H1 (cell line): ENCODE results near the gene ZNF592. TPM values are rescaled to one million over a fixed set of nuclear protein-coding genes. Genes with fewer than 3 reads are reported as not detected.

Source experiments
- JUND ChIP-seq: IDR thresholded peaks from 2 replicates; pipeline ENCODE4 v1.6.1; 2011; ENCODE audit warnings: mild to moderate bottlenecking, improper control_type of control experiment, low read length
- MAFK ChIP-seq: IDR thresholded peaks from 2 replicates; pipeline ENCODE4 v1.6.1; 2012; ENCODE audit warnings: low read depth, mild to moderate bottlenecking, improper control_type of control experiment, low read length
- RAD21 ChIP-seq, 2 experiments: IDR thresholded peaks in 1 of 2; conservative IDR thresholded peaks in 1 of 2; 2 replicates each; pipeline ENCODE4 v1.6.1; 2011; ENCODE audit warnings: low read depth in 2 of 2, low read length in 2 of 2, improper control_type of control experiment in 1 of 2, inconsistent platforms in 1 of 2, mild to moderate bottlenecking in 1 of 2, moderate library complexity in 1 of 2
- RBBP5 ChIP-seq: IDR thresholded peaks from 2 replicates; pipeline ENCODE4 v1.7.1; 2012; ENCODE audit warnings: low read depth, mild to moderate bottlenecking, inconsistent platforms, low read length, moderate library complexity, borderline replicate concordance
- TAF7 ChIP-seq: optimal IDR thresholded peaks from 2 replicates; pipeline ENCODE3; 2011; ENCODE audit warnings: low read depth, mild to moderate bottlenecking, inconsistent platforms, low read length, moderate library complexity, borderline replicate concordance
- polyA plus RNA-seq, 7 experiments: library from polyadenylated mRNA; depleted of rRNA in 3 of 7; stranded (reverse) in 5 of 7; unstranded in 2 of 7; fragments of >200 nt in 5 of 7; fragments of 200-250 nt in 2 of 7; gene quantifications; 1 replicate in 5 of 7; 2 replicates in 1 of 7; 4 replicates in 1 of 7; pipeline versions ENCODE4 v1.2.1 to v1.2.3, GENCODE V29; 2011 to 2013; ENCODE audit warnings: missing spikeins in 2 of 7, mixed read lengths in 2 of 7
- total RNA-seq: library from RNA; stranded (reverse); fragmentation: NEBNext Ultra II Directional; extraction: Animal tissue kit (Norgen Biotek cat#: 25700); gene quantifications from 2 replicates; pipeline ENCODE4 v1.2.1, GENCODE V29; 2021
- TF ChIP-seq, protein P1 (sequence below): fragments of 300-600 bp; sonication (generic); IDR thresholded peaks from 2 replicates; pipeline ENCODE4 v1.7.1; 2012; ENCODE audit warnings: low read length, moderate library complexity, mild to moderate bottlenecking, inconsistent platforms; ENCODE audit not compliant: insufficient replicate concordance

Gene ZNF592
- total and polyA plus RNA-seq, 2 of the 8 experiments (the other 6 are each of a cell fraction or from before 2014, with no cell fraction given): 14.2 to 33.0 TPM

DNA sequence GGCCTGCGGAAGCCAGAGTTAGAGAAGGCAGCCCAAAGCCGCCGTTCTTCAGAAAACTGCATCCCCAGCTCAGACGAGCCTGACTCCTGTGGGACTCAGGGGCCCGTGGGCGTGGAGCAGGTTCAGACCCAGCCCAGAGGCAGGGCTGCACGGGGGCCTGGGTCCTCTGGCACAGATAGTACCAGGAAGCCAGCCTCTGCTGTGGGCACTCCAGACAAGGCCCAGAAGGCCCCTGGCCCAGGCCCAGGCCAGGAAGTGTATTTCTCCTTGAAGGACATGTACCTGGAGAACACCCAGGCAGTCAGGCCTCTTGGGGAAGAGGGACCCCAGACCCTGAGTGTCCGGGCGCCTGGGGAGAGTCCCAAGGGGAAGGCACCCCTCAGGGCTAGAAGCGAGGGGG is 91.9 kb downstream of the ZNF592 start (continued):
- TF ChIP-seq, protein P1, sequence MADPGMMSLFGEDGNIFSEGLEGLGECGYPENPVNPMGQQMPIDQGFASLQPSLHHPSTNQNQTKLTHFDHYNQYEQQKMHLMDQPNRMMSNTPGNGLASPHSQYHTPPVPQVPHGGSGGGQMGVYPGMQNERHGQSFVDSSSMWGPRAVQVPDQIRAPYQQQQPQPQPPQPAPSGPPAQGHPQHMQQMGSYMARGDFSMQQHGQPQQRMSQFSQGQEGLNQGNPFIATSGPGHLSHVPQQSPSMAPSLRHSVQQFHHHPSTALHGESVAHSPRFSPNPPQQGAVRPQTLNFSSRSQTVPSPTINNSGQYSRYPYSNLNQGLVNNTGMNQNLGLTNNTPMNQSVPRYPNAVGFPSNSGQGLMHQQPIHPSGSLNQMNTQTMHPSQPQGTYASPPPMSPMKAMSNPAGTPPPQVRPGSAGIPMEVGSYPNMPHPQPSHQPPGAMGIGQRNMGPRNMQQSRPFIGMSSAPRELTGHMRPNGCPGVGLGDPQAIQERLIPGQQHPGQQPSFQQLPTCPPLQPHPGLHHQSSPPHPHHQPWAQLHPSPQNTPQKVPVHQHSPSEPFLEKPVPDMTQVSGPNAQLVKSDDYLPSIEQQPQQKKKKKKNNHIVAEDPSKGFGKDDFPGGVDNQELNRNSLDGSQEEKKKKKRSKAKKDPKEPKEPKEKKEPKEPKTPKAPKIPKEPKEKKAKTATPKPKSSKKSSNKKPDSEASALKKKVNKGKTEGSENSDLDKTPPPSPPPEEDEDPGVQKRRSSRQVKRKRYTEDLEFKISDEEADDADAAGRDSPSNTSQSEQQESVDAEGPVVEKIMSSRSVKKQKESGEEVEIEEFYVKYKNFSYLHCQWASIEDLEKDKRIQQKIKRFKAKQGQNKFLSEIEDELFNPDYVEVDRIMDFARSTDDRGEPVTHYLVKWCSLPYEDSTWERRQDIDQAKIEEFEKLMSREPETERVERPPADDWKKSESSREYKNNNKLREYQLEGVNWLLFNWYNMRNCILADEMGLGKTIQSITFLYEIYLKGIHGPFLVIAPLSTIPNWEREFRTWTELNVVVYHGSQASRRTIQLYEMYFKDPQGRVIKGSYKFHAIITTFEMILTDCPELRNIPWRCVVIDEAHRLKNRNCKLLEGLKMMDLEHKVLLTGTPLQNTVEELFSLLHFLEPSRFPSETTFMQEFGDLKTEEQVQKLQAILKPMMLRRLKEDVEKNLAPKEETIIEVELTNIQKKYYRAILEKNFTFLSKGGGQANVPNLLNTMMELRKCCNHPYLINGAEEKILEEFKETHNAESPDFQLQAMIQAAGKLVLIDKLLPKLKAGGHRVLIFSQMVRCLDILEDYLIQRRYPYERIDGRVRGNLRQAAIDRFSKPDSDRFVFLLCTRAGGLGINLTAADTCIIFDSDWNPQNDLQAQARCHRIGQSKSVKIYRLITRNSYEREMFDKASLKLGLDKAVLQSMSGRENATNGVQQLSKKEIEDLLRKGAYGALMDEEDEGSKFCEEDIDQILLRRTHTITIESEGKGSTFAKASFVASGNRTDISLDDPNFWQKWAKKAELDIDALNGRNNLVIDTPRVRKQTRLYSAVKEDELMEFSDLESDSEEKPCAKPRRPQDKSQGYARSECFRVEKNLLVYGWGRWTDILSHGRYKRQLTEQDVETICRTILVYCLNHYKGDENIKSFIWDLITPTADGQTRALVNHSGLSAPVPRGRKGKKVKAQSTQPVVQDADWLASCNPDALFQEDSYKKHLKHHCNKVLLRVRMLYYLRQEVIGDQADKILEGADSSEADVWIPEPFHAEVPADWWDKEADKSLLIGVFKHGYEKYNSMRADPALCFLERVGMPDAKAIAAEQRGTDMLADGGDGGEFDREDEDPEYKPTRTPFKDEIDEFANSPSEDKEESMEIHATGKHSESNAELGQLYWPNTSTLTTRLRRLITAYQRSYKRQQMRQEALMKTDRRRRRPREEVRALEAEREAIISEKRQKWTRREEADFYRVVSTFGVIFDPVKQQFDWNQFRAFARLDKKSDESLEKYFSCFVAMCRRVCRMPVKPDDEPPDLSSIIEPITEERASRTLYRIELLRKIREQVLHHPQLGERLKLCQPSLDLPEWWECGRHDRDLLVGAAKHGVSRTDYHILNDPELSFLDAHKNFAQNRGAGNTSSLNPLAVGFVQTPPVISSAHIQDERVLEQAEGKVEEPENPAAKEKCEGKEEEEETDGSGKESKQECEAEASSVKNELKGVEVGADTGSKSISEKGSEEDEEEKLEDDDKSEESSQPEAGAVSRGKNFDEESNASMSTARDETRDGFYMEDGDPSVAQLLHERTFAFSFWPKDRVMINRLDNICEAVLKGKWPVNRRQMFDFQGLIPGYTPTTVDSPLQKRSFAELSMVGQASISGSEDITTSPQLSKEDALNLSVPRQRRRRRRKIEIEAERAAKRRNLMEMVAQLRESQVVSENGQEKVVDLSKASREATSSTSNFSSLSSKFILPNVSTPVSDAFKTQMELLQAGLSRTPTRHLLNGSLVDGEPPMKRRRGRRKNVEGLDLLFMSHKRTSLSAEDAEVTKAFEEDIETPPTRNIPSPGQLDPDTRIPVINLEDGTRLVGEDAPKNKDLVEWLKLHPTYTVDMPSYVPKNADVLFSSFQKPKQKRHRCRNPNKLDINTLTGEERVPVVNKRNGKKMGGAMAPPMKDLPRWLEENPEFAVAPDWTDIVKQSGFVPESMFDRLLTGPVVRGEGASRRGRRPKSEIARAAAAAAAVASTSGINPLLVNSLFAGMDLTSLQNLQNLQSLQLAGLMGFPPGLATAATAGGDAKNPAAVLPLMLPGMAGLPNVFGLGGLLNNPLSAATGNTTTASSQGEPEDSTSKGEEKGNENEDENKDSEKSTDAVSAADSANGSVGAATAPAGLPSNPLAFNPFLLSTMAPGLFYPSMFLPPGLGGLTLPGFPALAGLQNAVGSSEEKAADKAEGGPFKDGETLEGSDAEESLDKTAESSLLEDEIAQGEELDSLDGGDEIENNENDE: no peak
- TF ChIP-seq JUND (no peak), TAF7 (no peak), RBBP5 (no peak), RAD21 (IDR thresholded peaks at IDR 0.05 in 1 of 2, conservative IDR thresholded peaks at IDR 0.05 in 1 of 2; ENCODE audit: low read depth in 2 of 2, low read length in 2 of 2) (no peak), MAFK (no peak)
